ENCODE data around the gene SLC16A2.

DNA sequence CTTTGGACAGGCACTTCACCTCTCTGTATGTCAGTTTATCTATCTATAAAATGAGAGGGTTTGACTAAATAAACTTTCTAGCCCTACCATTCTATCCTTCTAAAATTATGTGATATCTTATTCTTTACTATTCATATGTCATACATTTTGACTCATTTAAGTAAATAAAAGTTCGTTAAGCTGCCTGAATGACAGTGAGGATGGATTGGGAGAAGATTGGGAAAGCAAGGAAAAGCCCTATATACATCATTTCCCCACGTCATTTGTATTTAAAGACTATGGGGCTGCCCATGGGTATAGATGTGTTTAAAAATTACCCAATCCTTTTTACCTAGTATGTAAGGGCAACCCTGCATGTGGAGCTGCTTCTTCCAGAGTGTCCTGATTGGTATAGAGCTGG is 5.3 kb downstream of the SLC16A2 start:
- TF ChIP-seq SPI1 (IDR thresholded peaks at IDR 0.05; ENCODE audit: low read depth, low read length) (no peak), TAF1 (IDR thresholded peaks at IDR 0.05; ENCODE audit: low read depth, low read length) (no peak), POLR2A (IDR thresholded peaks at IDR 0.05; ENCODE audit: low read depth, low read length) (no peak), POLR2AphosphoS5 (IDR thresholded peaks at IDR 0.05; ENCODE audit: low read depth, low read length) (no peak), POU2F2 (IDR thresholded peaks at IDR 0.05; ENCODE audit: low read depth, low read length) (no peak)
